GM10266 (cell line): Measurements from ENCODE around the gene UNC13B.

Experiments
- DNase-seq: peaks from one replicate; pipeline ENCODE4 v3.0.0; 2012; ENCODE audit errors: extremely low spot score
- CTCF ChIP-seq: IDR thresholded peaks from 2 replicates; pipeline ENCODE4 v1.5.1; 2012; ENCODE audit warnings: mild to moderate bottlenecking, low read depth; ENCODE audit not compliant: control insufficient read depth, insufficient read depth; ENCODE audit errors: missing control alignments

UNC13B gene

DNA sequence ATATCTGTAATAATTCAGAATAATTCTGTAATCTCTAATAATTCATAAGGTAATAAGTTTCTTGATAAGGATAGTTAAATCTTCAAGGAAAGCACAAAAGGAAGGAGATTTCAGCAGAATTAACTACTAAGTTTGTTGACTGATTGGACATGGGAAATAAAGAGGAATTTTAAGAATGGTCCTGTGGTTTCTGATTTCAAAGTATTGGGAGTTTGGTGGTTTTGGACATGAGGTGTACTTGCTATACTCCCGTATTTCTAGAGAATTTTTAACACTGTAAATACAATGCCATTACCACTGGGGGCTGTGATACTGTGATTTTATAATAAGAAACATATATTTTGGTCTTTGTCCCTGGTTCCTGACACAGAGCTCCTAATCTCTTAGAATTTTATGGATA lies 123.9 kb downstream of the UNC13B start:
- no peak for TF ChIP-seq CTCF
- DNase-seq: no peak

- DNase-seq: no peak
- TF ChIP-seq CTCF: no peak
Observed at GRCh38 chr9:35286381-35286780, 124.6 kb downstream of the UNC13B start.

DNA sequence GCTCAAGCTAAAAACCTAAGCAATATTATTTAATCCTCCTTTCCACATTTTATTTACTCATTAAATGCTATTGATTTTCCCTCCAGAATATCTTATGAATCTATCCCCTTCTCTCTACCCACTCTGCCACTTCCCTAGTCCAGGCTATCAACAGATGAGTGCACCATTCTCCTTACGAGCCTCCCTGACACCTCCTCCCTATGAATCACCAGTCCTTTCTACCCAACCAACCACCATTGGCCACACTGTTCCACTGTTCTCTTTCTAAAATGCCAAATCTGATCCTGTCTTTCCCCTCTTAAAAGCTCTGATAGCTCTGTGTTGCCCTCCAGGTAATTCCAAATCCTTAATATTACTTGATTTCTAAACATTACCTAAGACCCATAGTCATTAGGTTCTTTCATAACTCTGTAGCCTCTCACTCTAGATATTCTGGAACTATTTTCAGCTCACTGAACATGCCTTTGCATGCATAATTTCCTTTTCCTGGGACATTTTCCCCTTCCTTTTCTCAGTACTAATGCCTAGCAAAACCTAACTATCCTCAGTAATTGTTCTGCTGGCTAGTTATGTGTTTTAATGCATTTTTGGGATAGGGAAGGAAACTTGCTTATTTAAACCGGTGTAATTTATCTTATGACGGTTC lies 126.3 kb downstream of the UNC13B start:
- DNase-seq: no peak
- TF ChIP-seq CTCF: no peak

- TF ChIP-seq CTCF: no peak
- no peak for DNase-seq
Observed at GRCh38 chr9:35288778-35289177, 127.0 kb downstream of the UNC13B start.

- DNase-seq: no peak
- TF ChIP-seq CTCF: no peak
Observed at GRCh38 chr9:35293376-35293964, 131.7 kb downstream of the UNC13B start.

DNA sequence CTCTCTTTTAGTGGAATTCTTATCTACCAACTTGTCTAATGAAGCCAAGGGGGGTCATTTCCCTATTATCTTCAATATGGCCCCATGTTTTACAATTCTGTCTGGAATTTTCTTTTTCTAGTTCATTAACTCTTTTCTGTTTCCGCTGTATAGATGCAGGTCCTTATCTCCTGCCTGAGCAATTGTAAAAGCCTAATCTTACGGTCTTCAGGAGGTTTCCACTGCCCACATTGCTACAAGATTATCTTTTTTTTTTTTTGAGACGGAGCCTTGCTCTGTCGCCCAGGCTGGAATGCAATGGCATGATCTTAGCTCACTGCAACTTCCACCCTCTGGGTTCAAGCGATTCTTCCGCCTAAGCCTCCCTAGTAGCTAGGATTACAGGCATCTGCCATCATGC lies 132.3 kb downstream of the UNC13B start:
- DNase-seq: no peak
- no peak for TF ChIP-seq CTCF

GRCh38 chr9:35294556-35294955 lies 132.7 kb downstream of the UNC13B start:
- DNase-seq: no peak
- no peak for TF ChIP-seq CTCF
